Endodermal cell (in vitro differentiated cells): ENCODE data around the gene HUS1. TPM values are rescaled to one million over a fixed set of nuclear protein-coding genes. Genes with fewer than 3 reads are reported as not detected.

ENCODE experiments used
- DNase-seq: peaks from one replicate; pipeline ENCODE4 v3.0.0-alpha.2; 2017
- H3K27ac ChIP-seq: 2 replicates; pipeline ENCODE4 v1.5.1; 2013; ENCODE audit warnings: mild to moderate bottlenecking, low read depth, low read length, moderate library complexity
- H3K27me3 ChIP-seq: 2 replicates; pipeline ENCODE4 v1.6.1; 2013; ENCODE audit warnings: mild to moderate bottlenecking, low read length, moderate library complexity; ENCODE audit not compliant: insufficient read depth, control insufficient read depth, poor library complexity, severe bottlenecking
- H3K36me3 ChIP-seq: 2 replicates; pipeline ENCODE4 v1.7.0; 2013; ENCODE audit warnings: mild to moderate bottlenecking, low read length, moderate library complexity; ENCODE audit not compliant: control insufficient read depth, insufficient read depth
- H3K4me1 ChIP-seq: one replicate; pipeline ENCODE4 v1.7.0; 2013; ENCODE audit warnings: low read length; ENCODE audit not compliant: control insufficient read depth, insufficient read depth
- H3K4me3 ChIP-seq: 2 replicates; pipeline ENCODE4 v1.5.1; 2013; ENCODE audit warnings: mild to moderate bottlenecking, low read length, moderate library complexity
- H3K9ac ChIP-seq: 2 replicates; pipeline ENCODE4 v1.6.1; 2013; ENCODE audit warnings: mild to moderate bottlenecking, low read length, moderate library complexity; ENCODE audit not compliant: poor library complexity, severe bottlenecking; ENCODE audit errors: extremely low read depth
- H3K9me3 ChIP-seq: 2 replicates; pipeline ENCODE4 v1.6.1; 2013; ENCODE audit warnings: mild to moderate bottlenecking, low read length, moderate library complexity; ENCODE audit not compliant: control insufficient read depth
- H3K27ac Mint-ChIP-seq: 2 replicates; pipeline ENCODE4 v1.8.0; 2020; ENCODE audit warnings: mixed read lengths
- H3K27me3 Mint-ChIP-seq: 2 replicates; pipeline ENCODE4 v1.8.0; 2021; ENCODE audit warnings: mild to moderate bottlenecking, mixed read lengths; ENCODE audit not compliant: insufficient read depth
- H3K36me3 Mint-ChIP-seq: 2 replicates; pipeline ENCODE4 v1.8.0; 2020; ENCODE audit warnings: low read depth, mixed read lengths
- H3K4me1 Mint-ChIP-seq: 2 replicates; pipeline ENCODE4 v1.8.0; 2020; ENCODE audit warnings: mixed read lengths
- H3K4me3 Mint-ChIP-seq: 2 replicates; pipeline ENCODE4 v1.8.0; 2020; ENCODE audit warnings: mild to moderate bottlenecking, moderate library complexity, mixed read lengths
- H3K9me3 Mint-ChIP-seq: 2 replicates; pipeline ENCODE4 v1.8.0; 2020; ENCODE audit warnings: mild to moderate bottlenecking, mixed read lengths
- WGBS, 2 experiments: methylation state at CpG; one replicate each; pipeline versions ENCODE4 v1.1.5 to v1.1.7; 2013; ENCODE audit warnings: missing lambda C conversion rate in 2 of 2, mixed read lengths in 1 of 2; ENCODE audit not compliant: insufficient coverage in 1 of 2, insufficient read length in 1 of 2; 5-methylcytosine and 5-hydroxymethylcytosine counted together
- total RNA-seq, 2 donors: library from RNA; stranded (reverse); fragmentation: NEBNext Ultra II Directional in 1 of 2; extraction: Animal tissue kit (Norgen Biotek cat#: 25700) in 1 of 2; gene quantifications; 2 replicates in 1 of 2; 3 replicates in 1 of 2; pipeline ENCODE4 v1.2.1, GENCODE V29; 2021
- TF ChIP-seq, protein P1 (sequence below): fragments of 200-600 bp; sonication (generic); conservative IDR thresholded peaks from 2 replicates; pipeline ENCODE4 v1.5.0; 2021; ENCODE audit warnings: antibody characterized with exemption, mild to moderate bottlenecking

Gene HUS1
- total RNA-seq, 2 donors from 2014 or later, result 37.0 to 42.5 TPM

DNA sequence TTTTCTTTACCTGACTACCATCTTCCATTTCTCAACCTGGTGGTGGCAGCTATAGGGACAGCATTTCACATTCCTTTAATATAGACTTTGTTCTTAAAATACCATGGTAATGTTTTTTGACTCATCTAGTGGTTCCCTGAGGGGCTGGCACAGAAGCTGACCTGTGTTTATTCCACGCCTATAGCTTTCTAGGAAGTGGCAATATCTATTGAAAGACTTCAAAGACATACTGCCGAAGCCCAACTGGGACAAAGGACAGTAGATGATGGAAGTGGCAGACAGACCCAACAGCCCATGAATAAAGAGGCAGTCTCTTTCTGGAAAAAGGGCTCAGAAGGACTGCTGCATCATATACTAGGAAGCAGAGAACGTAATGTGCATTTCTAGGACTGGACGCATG is 38.3 kb upstream of the HUS1 start:
- peaks cover 12% of the 10 kb centered on the region for H3K4me1 Mint-ChIP-seq
- H3K9ac ChIP-seq, result no peak overlapping the region
- no peaks in the 10 kb centered on the region for H3K36me3 ChIP-seq
- H3K9me3 ChIP-seq, result peaks cover 39% of the 10 kb centered on the region
- TF ChIP-seq, protein P1, sequence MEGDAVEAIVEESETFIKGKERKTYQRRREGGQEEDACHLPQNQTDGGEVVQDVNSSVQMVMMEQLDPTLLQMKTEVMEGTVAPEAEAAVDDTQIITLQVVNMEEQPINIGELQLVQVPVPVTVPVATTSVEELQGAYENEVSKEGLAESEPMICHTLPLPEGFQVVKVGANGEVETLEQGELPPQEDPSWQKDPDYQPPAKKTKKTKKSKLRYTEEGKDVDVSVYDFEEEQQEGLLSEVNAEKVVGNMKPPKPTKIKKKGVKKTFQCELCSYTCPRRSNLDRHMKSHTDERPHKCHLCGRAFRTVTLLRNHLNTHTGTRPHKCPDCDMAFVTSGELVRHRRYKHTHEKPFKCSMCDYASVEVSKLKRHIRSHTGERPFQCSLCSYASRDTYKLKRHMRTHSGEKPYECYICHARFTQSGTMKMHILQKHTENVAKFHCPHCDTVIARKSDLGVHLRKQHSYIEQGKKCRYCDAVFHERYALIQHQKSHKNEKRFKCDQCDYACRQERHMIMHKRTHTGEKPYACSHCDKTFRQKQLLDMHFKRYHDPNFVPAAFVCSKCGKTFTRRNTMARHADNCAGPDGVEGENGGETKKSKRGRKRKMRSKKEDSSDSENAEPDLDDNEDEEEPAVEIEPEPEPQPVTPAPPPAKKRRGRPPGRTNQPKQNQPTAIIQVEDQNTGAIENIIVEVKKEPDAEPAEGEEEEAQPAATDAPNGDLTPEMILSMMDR, result no peak
- H3K4me1 ChIP-seq, result no peaks in the 10 kb centered on the region
- no peak overlapping the region for H3K4me3 ChIP-seq
- DNase-seq, result no peak
- H3K4me3 Mint-ChIP-seq, result no peak overlapping the region
- 85 to 93% methylated on average over 4 of the region's 4 CpGs for WGBS, 2 experiments
- no peak overlapping the region for H3K27ac ChIP-seq
- no peaks in the 10 kb centered on the region for H3K27me3 Mint-ChIP-seq
- no peaks in the 10 kb centered on the region for H3K27me3 ChIP-seq
- H3K36me3 Mint-ChIP-seq, result peaks cover 2% of the 10 kb centered on the region
- H3K27ac Mint-ChIP-seq, result no peak overlapping the region
- H3K9me3 Mint-ChIP-seq, result peaks cover 23% of the 10 kb centered on the region

DNA sequence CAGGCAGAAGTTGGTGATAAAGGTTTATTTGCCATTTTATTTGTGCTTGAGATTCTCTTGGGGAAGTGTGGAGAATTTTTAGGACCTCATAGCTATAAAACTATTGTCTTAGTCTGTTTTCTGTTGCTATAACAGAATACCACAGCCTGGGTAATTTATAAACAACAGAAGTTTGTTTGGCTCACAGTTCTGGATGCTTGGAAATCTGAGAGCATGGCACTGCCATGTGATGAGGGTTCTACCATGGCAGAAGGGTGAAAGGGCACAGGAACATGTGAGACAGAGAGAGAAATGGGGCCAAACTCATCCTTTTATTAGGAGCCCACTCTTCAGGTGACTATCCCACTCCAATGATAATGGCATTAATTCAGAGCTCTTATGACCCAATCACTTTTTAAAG is 37.2 kb upstream of the HUS1 start:
- Mint-ChIP-seq H3K4me3 (no peak overlapping the region), H3K36me3 (peaks cover 2% of the 10 kb centered on the region), H3K27ac (no peak overlapping the region), H3K4me1 (peaks cover 12% of the 10 kb centered on the region), H3K9me3 (peaks cover 26% of the 10 kb centered on the region), H3K27me3 (no peaks in the 10 kb centered on the region)
- H3K4me3 ChIP-seq, result no peak overlapping the region
- H3K9me3 ChIP-seq, result peaks cover 44% of the 10 kb centered on the region
- H3K9ac ChIP-seq, result no peak overlapping the region
- DNase-seq, result no peak
- H3K27ac ChIP-seq, result no peak overlapping the region
- no peaks in the 10 kb centered on the region for H3K36me3 ChIP-seq
- no peaks in the 10 kb centered on the region for H3K27me3 ChIP-seq
- TF ChIP-seq, protein P1, result no peak
- H3K4me1 ChIP-seq, result no peaks in the 10 kb centered on the region

DNA sequence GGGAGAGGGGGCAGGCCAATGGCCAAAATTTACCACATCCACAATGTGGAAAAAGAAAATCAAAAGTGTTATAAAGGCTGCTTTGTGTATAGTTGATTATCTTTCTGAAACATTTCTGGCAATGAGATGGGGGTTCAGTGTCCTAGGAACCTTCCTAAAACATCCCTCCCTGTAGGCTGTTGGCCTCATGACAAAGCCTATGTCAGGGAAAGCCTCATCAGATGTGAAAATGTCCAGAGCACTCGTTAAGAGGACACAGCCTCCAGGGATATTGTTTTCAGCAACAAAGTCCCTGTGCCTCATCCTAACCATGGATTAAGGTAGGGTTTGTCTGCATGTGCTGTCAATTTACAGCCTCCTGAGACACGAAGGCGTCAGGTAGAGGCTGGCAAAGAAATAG is 32.5 kb upstream of the HUS1 start:
- peaks cover 2% of the 10 kb centered on the region for H3K4me1 ChIP-seq
- TF ChIP-seq, protein P1, result no peak
- H3K36me3 ChIP-seq, result no peaks in the 10 kb centered on the region
- no peaks in the 10 kb centered on the region for H3K36me3 Mint-ChIP-seq
- H3K4me3 Mint-ChIP-seq, result no peak overlapping the region
- peaks cover 10% of the 10 kb centered on the region for H3K9me3 Mint-ChIP-seq
- H3K9ac ChIP-seq, result no peak overlapping the region
- no peaks in the 10 kb centered on the region for H3K27me3 ChIP-seq
- peaks cover 11% of the 10 kb centered on the region for H3K9me3 ChIP-seq
- H3K27ac Mint-ChIP-seq, result no peak overlapping the region
- 92% methylated on average over 3 of the region's 3 CpGs; no CpG with 5 or more reads in 1 of the 2 experiments for WGBS, 2 experiments
- DNase-seq, result no peak
- peak overlapping the region; percentile 33 for H3K4me3 ChIP-seq
- H3K4me1 Mint-ChIP-seq, result peaks cover 8% of the 10 kb centered on the region
- H3K27me3 Mint-ChIP-seq, result no peaks in the 10 kb centered on the region
- no peak overlapping the region for H3K27ac ChIP-seq
